ENCODE data around the gene CDH26. TPM values are rescaled to one million over a fixed set of nuclear protein-coding genes. Genes with fewer than 3 reads are reported as not detected.

Gene CDH26
- total and polyA plus RNA-seq, 2 of the 13 experiments (the other 11 are each of a cell fraction or from before 2014, with no cell fraction given) = 0.40 to 1.1 TPM

DNA sequence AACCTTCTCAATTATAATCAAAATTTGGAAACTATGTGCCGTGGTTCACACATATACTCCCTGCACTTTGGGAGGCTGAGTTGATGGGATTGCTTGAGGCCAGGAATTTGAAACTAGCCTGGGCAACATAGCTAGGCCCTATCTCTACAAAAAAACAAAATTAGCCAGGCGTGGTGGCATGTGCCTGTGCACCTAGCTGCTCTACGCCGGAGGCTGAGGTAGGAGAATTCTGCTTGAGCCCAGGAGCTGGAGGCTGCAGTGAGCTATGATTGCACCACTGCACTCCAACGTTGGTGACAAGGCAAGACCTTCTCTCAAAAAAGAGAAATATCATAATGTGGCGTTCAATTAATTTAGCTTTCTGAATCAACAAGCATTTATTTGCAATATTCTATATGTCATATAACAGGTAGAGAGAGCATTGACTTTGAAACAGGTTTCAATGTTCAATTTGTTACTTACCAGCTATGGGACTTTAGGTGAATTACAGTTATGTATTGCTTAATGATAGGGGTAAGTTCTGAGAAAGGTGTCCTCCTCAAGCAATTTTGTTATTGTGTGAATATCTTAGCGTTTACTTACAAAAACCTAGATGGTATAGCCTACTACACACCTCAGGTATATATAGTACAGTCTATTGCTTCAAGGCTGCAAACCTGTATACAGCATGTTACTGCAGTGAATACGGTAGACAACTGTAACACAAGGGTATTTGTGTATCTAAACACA, 22.6 kb upstream of the CDH26 start (continued):
- no peak for TF ChIP-seq FOXC1 (CRISPR knock-in tag; IDR thresholded peaks at IDR 0.05; ENCODE audit: borderline replicate concordance)
- TF ChIP-seq, protein P1, sequence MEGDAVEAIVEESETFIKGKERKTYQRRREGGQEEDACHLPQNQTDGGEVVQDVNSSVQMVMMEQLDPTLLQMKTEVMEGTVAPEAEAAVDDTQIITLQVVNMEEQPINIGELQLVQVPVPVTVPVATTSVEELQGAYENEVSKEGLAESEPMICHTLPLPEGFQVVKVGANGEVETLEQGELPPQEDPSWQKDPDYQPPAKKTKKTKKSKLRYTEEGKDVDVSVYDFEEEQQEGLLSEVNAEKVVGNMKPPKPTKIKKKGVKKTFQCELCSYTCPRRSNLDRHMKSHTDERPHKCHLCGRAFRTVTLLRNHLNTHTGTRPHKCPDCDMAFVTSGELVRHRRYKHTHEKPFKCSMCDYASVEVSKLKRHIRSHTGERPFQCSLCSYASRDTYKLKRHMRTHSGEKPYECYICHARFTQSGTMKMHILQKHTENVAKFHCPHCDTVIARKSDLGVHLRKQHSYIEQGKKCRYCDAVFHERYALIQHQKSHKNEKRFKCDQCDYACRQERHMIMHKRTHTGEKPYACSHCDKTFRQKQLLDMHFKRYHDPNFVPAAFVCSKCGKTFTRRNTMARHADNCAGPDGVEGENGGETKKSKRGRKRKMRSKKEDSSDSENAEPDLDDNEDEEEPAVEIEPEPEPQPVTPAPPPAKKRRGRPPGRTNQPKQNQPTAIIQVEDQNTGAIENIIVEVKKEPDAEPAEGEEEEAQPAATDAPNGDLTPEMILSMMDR (CRISPR knock-in tag; IDR thresholded peaks at IDR 0.05) = no peak
- TF ChIP-seq, protein P2, sequence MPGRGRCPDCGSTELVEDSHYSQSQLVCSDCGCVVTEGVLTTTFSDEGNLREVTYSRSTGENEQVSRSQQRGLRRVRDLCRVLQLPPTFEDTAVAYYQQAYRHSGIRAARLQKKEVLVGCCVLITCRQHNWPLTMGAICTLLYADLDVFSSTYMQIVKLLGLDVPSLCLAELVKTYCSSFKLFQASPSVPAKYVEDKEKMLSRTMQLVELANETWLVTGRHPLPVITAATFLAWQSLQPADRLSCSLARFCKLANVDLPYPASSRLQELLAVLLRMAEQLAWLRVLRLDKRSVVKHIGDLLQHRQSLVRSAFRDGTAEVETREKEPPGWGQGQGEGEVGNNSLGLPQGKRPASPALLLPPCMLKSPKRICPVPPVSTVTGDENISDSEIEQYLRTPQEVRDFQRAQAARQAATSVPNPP (CRISPR knock-in tag; IDR thresholded peaks at IDR 0.05) = no peak

DNA sequence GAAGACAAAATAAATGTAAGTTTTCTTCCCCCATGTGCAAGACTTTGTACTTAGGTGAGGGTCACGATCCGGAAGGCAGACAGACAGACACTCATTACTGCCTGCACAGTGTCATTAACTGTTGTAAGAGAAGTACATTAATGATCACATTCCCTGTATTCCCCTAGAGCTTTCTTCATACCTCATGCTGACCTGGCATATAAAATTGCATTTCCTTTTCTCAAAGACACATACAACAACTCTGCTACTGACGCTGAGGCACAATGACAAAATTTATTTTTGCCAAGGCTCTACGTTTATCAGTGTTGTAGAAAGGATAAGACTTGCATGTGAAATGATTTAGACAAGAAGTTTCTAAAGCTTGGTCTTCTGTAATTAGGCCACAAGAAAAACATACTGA, 21.8 kb upstream of the CDH26 start:
- intact Hi-C loops (cut with micrococcal nuclease; ENCODE audit: unreplicated experiment) = no loop called here
- 86% methylated on average over 4 of the region's 4 CpGs for WGBS (ENCODE audit: low lambda C conversion rate)
- peaks cover 19% of the 10 kb centered on the region for H3K4me1 ChIP-seq (ENCODE audit: insufficient read depth, low read length)
- no peak overlapping the region for H3K4me3 ChIP-seq (replicated peaks in 1 of 3; ENCODE audit: insufficient read depth in 1 of 3, low read depth in 2 of 3, low read length in 3 of 3)
- H4K20me1 ChIP-seq (ENCODE audit: insufficient read depth, low read length) = no peaks in the 10 kb centered on the region
- H3K79me2 ChIP-seq (ENCODE audit: insufficient read depth, low read length) = peaks cover 5% of the 10 kb centered on the region
- in situ Hi-C loops (cut with HindIII; ENCODE audit: extremely low pct_ligation_motif_present, low pct_unique_long_range_greater_than_20kb) = no loop called here
- BruUV-seq (replicated peaks) = no TSS peak
- DNase-seq (ENCODE audit: low spot score) (no peak), ATAC-seq (no peak), FAIRE-seq (no peak)
- POLR2A ChIA-PET = no interaction called here
- no peak overlapping the region for H2AFZ ChIP-seq (ENCODE audit: low read length)
- no peaks in the 10 kb centered on the region; a peak in 1 of 5 replicates for H3K27me3 ChIP-seq (ENCODE audit: control insufficient read depth in 1 of 2, insufficient read depth in 2 of 2, low read length in 2 of 2)
- no peak overlapping the region for H3K9ac ChIP-seq (ENCODE audit: insufficient read depth, low read depth, low read length)
- no peaks in the 10 kb centered on the region for H3K36me3 ChIP-seq (replicated peaks in 1 of 2; ENCODE audit: control insufficient read depth in 1 of 2, insufficient read depth in 2 of 2, low read length in 2 of 2)
- TF ChIP-seq ZNF274 (CRISPR knock-in tag; IDR thresholded peaks at IDR 0.05) (no peak), MAFK (conservative IDR thresholded peaks at IDR 0.05 in 1 of 2, IDR thresholded peaks at IDR 0.05 in 1 of 2; ENCODE audit: low read length in 2 of 2) (peak; percentile 53 to 60; a peak in 3 of 4 replicates)
- no peak overlapping the region for H3K4me2 ChIP-seq (ENCODE audit: low read depth, low read length)
- H3K9me3 ChIP-seq (ENCODE audit: low read length) = no peaks in the 10 kb centered on the region
- CTCF ChIA-PET (ENCODE audit: low intra/inter-chr PET ratio, low total read pairs) = no interaction called here
- no peak overlapping the region for H3K27ac ChIP-seq (ENCODE audit: extremely low read length, insufficient read depth, low read length)

Data from HepG2 (cell line).